HPDE6-E6E7 (cell line): Measurements from ENCODE around the gene KRT39.
"Not testable (repeated sequence)": the region's sequence is repeated elsewhere in the genome, so short reads cannot be mapped to it uniquely, and the experiment has no call there.

Experiments
- DNase-seq: peaks from one replicate; pipeline ENCODE4 v3.0.0; 2011; ENCODE audit warnings: missing footprints; ENCODE audit errors: extremely low spot score

KRT39 gene

DNA sequence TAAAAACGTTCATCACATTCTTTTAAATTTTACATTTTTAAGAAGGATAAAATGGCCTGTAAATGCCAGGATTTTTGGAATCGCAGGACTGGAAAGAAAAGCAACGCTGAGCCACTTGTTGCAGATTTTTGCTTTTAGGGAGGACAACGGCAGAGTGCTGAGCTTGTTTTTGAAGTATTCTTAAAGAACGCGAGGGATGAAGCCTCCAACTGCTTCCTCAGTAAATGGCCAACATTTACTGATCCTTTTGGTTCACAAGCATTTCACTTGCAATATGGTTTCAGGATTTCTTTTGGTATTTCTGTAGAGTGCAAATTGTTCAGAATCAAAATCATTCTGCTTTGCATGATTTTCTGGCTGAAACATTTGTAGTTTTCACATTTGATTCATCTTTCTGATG is 26.5 kb downstream of the KRT39 start:
- no peak for DNase-seq

DNA sequence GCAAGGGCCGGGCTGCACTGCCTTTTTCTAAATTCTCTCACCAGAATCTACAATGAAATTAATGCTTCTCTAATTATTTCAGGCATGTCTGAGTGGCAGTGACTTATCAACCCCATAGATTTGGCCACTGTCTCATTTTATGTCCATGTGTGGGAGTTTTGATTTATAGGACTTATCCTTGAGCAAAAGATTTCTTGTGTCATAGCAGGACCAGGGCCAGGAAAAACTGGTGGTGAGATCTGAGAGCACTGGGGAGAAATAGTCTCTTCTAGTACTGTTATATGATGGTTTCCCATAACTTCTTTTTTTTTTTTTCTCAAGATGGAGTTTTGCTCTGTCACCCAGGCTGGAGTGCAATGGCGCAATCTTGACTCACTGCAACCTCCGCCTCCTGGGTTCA is 27.8 kb downstream of the KRT39 start:
- no peak for DNase-seq

DNA sequence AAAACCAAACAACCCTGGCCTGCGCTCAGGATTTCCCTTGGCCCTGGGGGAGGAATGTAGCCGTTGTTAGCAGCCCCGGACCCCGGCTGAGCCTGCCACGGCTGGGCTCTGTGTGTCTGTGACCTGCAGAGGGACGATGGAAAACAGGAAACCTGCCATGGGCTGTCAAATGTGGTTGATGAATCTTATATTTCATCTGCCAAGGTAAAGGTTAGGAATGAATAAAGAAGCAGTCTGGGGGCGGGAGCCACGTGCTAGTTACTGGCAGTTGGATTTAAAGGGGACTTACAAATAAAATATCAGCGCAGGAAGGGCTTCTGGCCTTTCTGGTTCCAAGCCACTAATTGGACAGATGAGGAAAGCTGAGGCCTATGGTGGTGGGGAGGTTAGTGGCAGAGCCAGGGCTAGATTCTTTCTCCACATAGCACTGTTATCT is 29.3 kb downstream of the KRT39 start, which contains the start of gene KRT23:
Gene KRT23, minus strand, starts transcription at position 263 of the 436 bp plus-strand sequence. CDS start 1,043 bp downstream, outside the sequence.
- no peak for DNase-seq

DNA sequence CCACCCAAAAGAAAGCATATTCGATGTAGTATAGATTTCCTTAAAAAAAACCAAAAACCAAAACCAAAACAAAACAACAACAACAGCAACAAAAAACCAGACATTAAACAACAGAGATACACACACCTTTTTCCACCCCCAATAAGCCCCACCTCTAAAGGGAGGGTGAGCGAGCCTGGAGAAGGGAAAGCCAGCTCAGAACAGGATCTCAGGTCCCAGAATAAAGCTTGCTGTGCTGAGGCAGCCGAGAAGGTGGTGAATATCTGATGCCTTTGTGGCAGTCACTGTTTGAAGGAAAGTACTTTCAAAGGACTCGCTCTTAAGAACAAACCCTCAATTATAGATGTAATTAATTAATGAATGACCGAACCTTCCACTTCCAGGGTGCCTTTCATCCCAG is 29.8 kb downstream of the KRT39 start:
- DNase-seq = no peak

DNA sequence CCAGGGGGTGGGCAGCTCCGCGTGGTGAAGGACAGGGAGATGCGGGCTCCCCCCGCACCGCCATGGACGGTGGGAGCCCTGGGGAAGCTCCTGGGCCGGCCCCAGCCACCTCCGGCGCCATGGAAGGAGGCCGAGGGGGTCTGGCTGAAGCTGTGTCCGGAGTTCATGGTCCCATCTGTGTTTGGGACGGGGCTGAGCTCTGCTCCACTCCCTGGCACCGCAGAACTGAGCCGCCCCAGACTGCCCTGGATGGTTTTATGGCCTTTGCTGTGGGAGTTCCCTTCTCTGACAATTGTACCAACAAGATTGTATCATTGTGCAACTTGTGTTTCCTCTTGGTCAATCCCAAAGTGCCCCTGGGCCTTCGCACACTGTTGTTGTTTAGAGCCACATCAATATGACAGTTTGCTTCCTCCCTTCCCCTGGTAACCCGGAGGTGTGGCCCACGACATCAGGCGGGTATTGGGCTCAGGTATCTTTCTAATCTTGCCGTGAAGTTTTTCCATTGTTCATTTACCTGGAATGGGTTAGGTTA is 30.2 kb downstream of the KRT39 start:
- DNase-seq = no peak

DNA sequence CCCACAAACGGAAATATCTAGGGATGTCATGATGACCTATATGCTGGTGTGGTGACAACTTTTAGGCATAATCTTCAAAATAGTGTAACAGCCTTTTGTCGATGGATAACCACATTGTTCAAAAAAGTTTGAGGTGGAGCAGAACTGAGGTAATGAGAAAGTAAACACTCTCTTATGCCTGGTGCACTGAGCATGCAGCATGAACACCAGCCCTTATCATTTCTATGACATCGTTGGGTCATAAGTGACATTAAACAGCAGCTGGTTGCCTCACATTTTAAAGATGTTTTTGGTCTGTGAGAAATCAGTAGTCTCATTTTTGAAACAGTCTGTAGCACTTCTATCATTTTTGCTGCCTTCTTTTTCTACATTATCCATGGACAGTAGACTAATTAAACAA is 31.1 kb downstream of the KRT39 start:
- DNase-seq = no peak

DNA sequence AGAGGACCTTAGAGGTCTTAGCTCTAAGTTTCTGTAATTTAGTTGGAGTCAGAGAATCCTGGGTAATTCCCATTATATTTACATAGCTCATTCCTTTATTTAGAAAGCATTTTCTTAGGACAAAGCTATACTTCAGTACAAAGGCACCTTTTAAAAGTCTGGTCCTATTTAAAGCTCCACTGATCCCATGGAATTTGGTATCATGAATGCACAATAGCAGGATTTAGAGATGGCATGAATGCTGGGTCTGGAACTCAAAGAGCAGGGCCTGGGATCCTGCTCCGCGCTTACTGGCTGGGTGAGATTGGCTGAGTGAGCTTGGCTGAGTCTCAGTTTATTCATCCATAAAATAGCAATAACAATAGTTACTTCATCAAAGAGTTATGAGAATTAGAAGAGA is 34.1 kb downstream of the KRT39 start:
- no peak for DNase-seq

DNA sequence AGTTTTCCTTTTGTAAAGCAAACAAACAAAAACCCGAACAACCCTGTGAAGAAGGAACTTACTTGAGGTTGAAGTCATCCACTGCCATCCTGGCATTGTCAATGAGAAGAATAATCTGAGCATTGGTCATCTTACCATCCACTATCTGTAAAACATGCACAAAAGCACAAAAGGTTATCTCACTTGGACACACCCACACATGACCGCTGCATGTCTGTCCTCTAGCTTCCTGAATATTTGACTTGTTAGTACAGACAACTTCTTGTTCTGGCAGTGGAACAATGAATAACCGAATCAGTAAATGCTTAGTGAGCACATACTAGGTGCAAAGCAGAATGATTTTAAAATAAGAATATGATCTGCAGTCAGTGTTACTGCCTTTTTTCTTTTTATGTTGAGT is 35.4 kb downstream of the KRT39 start:
- DNase-seq = no peak

DNA sequence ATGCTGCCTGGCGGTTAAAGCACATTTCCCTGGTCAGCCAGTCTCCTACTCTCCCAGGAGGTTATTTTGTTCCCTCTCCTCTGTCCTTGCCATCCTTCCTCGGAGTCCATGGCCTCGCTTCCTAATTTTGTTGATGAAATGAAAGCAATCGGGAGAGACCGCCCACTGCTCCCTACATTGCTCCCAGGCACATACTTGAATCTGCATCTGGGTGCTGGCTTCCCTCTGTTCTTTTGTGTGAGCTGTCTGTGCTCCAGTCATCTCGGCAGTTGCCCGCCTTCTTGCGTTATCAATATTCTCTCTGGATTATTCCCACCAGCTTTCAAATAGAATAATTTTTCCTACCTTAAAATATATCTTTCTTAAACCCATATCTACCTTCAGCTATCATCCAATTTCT is 40.4 kb downstream of the KRT39 start:
- no peak for DNase-seq

DNA sequence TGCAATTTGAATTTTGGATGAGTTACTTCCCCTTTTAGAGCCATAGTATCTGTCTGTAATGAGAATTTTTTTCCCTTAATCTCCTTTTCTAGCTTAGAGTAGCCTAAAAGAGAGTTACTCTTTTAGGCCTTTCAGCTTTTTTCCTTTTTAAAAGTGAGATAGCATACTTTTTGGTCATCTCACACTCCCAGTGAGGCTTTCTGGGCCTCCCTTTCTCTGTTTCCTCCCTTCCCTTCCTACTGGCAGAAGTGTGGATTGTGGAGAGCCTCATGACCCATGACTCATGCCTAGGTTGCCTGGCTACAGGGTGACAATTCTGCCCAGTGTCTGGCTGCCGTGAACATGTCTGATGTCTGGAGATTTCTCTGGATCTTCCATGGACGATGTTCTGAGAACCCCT is 44.5 kb downstream of the KRT39 start:
- peak; percentile 66 for DNase-seq

DNA sequence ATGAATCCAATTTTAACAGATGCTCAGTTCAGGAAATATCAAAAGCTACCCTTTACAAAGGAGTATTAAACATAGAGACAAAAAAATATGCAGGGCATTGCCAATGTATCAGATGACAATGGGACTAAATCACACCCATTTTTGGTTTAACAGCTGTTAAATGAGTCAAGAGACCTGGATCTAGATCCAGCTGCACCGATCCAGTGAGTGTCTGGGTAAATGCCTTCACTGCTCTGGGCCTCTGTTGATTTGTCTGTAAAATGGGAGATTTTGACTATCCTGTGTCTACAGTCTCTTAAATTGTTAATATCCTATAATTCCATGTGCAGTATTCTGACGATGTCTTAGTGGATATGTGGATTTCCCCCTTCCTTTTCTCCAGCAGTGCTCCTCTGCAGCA is 45.7 kb downstream of the KRT39 start:
- no peak for DNase-seq

DNA sequence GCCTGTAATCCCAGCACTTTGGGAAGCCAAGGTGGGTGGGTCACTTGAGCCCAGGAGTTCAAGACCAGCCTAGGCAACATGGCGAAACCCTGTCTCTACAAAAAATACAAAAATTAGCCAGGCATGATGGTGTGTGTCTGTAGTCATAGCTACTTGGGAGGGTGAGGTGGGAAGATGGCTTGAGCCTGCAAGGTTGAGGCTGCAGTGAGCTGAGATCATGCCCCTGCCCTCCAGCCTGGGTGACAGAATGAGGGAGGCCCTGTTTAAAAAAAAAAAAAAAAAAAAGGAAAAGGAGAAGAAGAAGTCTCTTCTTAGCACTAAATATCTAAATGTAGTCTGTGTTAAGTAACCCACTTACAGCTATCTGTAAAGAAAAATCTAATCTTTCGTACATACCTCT is 49.6 kb downstream of the KRT39 start:
- not testable (repeated sequence) for DNase-seq

DNA sequence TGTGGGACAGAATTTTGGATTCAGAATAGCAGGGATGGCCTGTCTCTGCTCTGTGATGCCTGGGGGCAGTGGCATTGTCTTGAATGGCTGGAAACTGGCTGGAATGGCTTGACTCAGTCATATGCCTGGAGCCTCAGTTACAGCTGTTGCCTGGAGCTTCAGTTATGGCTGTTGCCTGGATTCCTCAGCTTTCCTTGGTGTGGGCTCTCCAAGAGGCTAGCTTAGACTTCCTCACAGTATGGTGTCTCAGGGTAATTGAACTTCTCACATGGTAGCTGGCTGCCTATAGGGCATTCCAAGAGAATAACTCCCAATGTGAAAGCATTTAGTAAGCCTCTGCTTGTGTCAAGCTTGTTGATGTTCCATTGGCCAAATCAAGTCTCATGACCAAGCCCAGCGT is 50.4 kb downstream of the KRT39 start:
- DNase-seq = no peak

DNA sequence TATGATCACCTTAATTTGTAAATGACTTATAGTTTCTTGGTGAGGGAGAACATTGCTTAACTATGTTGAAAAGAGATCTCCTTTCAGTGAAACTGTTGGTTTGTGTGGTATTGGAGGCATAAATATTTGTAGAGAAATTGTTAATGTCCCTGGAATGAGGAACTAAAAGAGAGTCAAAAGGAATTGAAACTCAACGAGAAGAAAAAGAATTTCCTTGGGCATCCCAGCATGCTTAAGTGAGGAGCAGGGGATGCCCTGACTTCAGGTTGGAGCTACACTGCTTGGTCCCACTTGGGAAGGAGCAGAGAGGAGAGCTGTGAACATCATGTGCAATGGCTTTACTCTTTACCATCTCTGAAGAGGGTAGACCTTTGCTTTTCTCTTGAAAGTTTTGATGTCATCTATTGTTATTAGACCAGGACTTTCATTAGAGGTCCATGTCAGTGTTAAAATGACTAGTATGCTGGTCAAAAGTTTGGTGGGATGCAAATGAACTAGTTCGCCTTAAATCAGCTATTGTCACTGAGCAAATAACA is 51.0 kb downstream of the KRT39 start:
- DNase-seq = no peak

DNA sequence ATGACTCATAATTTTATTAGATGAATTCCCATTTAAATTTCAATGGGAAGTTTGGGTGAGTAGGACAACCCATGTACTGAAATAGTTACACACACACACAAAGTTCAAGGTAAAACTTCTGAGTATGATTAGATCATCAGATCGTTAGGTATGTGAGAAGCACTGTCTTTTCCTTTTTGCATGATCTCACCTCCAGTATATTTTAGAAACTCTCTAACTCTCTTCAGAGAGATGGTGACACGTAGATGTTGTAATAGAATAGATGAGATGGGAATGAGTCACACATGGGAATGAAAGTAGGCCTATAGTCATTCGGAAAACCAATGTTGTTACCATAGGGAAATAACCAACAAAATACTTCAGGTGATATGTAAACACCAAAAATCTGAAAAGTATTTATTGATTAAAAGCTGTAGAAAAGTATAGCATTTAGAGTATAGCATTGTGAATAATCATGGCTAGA is 51.5 kb downstream of the KRT39 start:
- DNase-seq = peak; percentile 80

DNA sequence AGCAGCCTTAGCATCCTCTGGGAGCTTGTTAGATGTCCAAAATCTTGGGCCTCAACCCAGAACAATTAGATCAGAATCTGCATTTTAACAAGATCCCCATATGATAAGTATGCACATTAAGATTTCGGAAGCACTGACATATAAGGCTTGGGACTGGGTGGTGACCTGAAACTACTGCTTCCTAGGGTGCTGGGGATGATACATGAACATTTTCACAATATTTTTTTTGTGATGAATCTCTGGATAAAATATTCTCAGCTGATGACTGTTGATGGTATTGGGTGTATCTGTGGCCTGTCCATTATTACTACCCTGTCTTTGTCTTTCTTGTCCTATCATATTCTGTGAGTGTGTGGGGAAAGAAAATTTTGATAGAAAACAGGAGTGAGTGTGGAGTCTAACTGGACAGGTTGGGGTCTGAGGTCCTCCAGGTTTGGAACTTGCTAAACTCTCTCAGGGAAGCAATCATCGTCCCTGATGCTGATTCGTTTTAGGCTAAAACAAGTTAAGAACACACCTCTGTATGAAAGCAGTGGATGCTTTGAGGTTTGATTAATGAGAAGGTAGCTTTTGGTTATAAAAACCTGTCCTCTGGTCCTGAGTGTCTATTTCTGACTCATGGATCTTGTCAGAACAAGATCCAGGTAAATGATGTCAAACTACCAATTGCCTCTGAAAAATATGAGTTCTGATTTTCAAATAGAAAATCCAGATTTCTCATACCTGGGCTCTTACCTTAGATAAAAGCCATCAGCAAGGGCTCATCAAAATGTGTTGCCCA is 52.5 kb downstream of the KRT39 start:
- DNase-seq = no peak

DNA sequence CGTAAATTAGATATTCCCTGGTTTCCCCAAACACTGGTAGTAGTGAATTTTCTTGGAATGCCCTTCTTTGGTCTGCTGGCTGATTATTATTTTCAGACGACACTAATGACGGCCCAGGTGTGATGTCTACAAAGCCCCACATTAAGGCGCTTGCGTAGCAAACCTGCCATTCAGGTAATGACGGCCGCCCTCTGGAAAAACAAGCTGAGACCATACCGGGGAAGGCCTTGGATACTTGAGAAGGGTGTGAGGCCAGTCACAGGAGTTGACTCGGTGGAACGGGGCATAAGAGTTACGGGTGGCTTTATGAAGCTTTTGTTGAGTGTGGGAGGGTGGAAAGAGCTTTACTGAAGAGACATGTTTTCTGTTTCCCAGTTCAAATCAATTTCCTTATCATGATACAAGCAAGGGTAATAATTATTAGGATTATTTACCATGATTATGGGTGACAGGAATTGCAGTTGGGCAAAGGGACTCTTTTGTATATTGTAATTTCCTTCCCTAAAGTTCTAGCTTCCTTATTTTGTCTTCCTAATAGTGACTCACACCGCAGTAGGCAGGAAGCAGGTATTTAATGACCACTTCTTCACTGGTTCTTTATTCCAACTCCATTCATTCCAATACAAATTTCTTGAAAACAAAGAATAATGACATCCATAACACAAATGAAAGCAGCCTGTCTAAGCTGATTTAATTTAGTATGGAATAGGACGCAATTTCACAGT is 54.1 kb downstream of the KRT39 start:
- DNase-seq = no peak

DNA sequence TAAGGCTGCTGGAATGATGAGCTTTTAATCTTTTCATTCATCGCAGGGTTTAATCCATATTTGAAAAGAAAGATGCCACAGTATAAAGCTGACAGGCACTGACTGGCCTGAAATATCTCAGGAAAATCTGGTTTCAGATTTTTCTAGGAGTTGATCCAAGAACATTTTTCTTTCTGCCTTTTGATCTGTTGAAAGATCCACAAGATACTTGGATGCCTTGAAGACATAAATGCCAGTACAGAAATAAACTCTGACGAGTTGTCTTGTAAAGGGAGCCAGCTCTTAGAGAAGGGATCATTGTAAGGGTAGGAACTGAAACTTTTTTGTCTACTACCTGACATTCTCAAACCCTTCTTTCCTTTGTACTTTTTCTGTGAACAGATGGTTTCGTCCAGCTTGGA is 56.3 kb downstream of the KRT39 start:
- no peak for DNase-seq

DNA sequence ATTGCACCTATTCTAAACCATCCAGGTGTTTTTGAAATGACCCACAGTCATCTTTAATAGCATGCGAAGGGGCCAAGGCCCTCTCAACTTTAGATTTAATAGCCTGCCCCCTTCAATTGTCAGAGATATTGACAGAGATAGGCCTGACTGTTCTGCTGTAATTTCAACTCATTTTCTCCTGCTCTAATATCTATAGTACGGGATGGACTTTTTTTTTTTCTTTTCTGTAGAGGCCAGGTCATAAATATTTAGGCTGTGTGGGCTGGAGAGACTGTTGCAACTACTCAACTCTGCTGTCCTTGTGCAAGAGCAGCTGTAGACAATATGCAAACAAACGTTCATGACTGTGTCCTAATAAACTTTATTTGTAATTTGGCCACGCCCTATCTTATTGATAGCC is 57.0 kb downstream of the KRT39 start:
- no peak for DNase-seq

DNA sequence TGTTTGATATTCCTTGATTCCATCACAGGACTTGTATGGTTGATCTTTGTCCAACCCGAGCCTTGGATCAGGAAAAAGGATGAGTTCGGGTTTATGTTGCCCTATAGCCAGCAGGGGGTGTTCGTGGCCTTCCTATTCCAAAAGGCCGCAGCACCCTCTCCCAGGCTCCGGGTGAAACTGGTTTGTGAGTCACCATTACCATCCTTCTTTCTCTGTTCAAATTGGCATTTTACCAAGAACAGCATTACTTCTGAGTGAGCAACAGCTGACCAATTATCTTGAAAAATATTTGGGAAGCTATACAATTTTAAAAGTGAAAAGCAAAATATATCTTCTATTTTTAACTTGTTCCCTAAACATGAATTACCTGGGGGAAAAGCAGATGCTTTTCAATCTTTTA is 57.4 kb downstream of the KRT39 start:
- DNase-seq = peak; percentile 80
